H1 (cell line): ENCODE measurements around the gene NTN1. TPM values are rescaled to one million over a fixed set of nuclear protein-coding genes. Genes with fewer than 3 reads are reported as not detected.

Experiments used
- CEBPB ChIP-seq: IDR thresholded peaks from 2 replicates; pipeline ENCODE4 v1.6.1; 2012; ENCODE audit warnings: low read depth, low read length
- EZH2 ChIP-seq: fragments of 200-600 bp; sonication (generic); IDR thresholded peaks from 2 replicates; pipeline ENCODE4 v1.7.1; 2012; ENCODE audit warnings: low read depth, mild to moderate bottlenecking, moderate library complexity, low read length, inconsistent platforms; ENCODE audit not compliant: severe bottlenecking
- SIN3A ChIP-seq, 2 experiments: IDR thresholded peaks in 1 of 2; conservative IDR thresholded peaks in 1 of 2; 2 replicates each; pipeline ENCODE4 v1.6.1; 2011 to 2012; ENCODE audit warnings: low read length in 2 of 2, improper control_type of control experiment in 1 of 2, low read depth in 1 of 2, mild to moderate bottlenecking in 1 of 2
- SIX5 ChIP-seq: IDR thresholded peaks from 2 replicates; pipeline ENCODE4 v1.6.1; 2011; ENCODE audit warnings: mild to moderate bottlenecking, low read depth, low read length
- polyA plus RNA-seq, 7 experiments: library from polyadenylated mRNA; depleted of rRNA in 3 of 7; stranded (reverse) in 5 of 7; unstranded in 2 of 7; fragments of >200 nt in 5 of 7; fragments of 200-250 nt in 2 of 7; gene quantifications; 1 replicate in 5 of 7; 2 replicates in 1 of 7; 4 replicates in 1 of 7; pipeline versions ENCODE4 v1.2.1 to v1.2.3, GENCODE V29; 2011 to 2013; ENCODE audit warnings: missing spikeins in 2 of 7, mixed read lengths in 2 of 7
- total RNA-seq: library from RNA; stranded (reverse); fragmentation: NEBNext Ultra II Directional; extraction: Animal tissue kit (Norgen Biotek cat#: 25700); gene quantifications from 2 replicates; pipeline ENCODE4 v1.2.1, GENCODE V29; 2021

NTN1 gene
- total and polyA plus RNA-seq, 2 of the 8 experiments (the other 6 are each of a cell fraction or from before 2014, with no cell fraction given) = 2.0 to 2.3 TPM

DNA sequence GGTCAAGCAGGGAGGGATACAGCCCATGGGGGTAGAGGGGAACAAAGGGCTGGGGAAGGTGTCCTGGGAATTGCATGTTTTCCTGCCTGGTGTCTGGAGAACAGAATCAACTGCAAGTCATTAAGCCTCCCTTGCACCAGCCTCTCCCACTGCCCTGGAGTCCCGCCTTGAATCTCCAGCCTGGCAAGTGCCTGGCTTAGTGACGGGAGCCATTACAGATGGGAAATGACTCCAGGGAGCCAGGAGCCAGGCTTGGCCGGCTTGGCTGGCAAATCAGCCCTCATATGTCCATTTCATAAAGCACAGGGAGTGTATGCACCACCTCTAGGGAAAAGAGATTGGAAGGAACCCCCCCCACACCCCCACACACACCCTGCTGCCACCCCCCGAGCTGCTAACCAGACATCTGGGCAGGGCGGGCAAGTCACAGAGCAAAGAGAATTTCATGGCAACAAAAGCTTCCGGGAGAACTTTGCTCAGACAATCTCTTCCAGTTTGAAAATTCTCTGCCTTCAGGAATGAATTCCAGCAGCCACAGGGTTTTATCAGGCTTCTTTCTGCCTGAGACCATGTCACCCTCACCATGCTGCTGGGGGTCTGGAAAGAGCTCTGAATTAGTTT is 127.7 kb downstream of the NTN1 start (continued):
- TF ChIP-seq EZH2 = no peak
- no peak for TF ChIP-seq SIN3A (conservative IDR thresholded peaks at IDR 0.05 in 1 of 2, IDR thresholded peaks at IDR 0.05 in 1 of 2; ENCODE audit: low read depth in 1 of 2, low read length in 2 of 2)
- no peak for TF ChIP-seq CEBPB
- TF ChIP-seq SIX5 = no peak
